CD4-positive, alpha-beta T cell treated with Interleukin-10 for 1 hour (primary cell): ENCODE results near the gene EIF5.

ENCODE experiments used
- DNase-seq: peaks from one replicate; pipeline ENCODE4 v3.0.0-alpha.2; 2020

Gene EIF5

DNA sequence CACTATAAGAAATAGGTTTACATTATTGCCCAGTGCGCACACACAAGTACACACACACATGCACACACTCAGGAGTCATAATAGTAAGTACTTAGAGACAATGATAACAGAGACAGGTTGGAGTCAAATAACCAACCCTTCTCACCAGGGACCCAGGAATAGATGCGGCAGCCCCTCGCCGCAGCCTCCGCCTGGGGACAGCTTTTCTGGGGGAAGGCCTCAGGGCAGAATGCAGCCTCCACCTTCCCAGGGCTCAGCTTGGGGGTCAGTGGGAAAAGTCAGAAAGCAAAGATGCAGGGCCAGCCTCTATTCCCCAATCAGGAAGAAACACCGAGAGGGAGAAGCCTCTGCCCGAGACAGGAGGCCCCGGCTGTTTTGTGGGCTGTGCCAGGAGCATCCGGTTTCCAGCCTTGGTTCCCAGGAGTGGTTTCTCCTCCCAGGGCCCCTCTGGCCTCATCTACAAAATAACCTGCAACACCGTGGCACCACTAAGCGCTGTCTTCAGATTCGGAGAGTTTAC is 23.4 kb upstream of the EIF5 start:
- DNase-seq = no peak

DNA sequence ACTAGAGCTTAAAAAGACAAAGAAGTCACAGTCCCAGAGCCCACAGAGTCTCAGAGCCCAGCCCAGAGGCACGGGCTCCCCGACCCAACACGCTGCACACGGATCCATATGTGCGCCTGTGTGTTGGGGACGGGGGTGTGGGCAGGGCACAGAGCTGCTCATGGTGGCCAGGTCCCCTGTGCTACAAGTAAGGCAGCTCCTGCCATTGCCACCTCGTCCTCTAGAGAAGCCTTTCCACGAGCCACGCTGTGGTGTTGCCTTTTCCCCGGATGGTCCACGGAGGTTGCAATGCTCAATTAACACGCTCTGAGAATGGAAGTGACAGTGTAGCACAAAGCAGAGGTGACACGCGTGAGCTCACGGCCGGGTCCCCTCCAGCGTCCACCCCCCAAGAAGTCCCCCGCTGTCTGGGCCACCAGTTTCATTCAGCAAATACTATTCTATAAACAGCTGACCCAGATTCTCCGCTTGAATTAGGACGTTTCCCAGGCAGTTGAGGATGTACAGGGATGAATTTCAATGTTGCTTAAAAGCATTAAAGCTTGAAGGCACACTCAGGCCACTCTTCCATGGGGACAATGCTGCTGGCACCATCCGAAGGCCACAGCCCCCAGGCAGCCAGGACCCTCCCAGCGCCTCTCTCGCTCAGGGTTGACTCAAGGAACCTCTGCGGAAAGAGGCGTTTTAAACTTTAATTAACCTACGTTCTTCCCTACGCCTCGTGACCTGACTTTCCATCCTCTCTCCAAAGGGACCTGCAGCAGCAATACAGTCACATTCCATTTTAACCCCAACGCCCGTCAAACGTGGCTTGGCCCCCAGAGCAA is 22.7 kb upstream of the EIF5 start:
- DNase-seq = no peak

DNA sequence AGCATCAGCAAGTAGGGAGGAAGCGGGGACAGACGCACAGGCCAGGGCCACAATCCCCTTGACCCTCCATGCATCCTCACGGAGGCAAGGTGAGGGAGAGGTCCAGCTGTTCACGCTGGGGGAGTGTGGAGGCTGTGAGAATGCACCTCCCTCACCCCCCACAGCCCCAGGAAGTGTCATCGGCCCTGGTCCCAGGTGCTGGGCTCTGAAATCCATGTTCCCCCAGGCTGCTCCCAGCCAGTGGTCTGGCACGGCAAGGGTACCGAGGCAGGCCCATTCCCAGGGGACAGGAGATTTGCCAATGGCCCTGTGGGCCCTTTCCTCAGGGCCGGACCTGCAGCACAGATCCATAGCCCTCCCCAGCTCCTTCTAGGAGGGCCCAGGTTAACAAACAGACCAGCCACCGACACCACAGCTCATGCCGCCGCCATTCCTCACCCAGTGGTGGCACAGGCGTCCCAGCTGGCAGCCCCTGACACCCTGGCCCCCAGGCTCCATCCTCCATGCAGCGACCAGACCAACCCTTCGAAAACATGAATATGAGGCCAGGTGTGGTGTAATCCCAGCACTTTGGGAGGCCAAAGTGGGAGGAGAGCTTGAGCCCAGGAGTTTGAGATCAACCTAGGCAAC is 21.9 kb upstream of the EIF5 start:
- no peak for DNase-seq

DNA sequence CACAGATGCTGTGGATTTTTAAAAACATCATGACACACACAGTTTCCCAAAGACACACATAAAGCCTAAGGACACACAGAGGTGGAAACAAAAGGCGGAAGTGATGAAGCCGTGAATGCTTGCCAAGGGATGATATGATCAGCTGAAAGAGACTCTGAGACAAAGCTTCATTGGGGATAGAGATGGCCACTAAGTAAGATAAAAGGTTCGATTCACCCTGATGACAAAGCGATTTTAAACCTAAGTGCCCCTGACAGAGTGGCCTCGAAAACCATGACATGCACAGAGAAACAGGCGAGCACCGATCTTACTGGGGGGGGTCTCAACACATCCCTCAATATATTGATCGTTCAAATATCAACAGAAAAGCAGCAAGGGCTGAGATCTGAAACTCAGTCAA is 20.3 kb upstream of the EIF5 start:
- DNase-seq = no peak

DNA sequence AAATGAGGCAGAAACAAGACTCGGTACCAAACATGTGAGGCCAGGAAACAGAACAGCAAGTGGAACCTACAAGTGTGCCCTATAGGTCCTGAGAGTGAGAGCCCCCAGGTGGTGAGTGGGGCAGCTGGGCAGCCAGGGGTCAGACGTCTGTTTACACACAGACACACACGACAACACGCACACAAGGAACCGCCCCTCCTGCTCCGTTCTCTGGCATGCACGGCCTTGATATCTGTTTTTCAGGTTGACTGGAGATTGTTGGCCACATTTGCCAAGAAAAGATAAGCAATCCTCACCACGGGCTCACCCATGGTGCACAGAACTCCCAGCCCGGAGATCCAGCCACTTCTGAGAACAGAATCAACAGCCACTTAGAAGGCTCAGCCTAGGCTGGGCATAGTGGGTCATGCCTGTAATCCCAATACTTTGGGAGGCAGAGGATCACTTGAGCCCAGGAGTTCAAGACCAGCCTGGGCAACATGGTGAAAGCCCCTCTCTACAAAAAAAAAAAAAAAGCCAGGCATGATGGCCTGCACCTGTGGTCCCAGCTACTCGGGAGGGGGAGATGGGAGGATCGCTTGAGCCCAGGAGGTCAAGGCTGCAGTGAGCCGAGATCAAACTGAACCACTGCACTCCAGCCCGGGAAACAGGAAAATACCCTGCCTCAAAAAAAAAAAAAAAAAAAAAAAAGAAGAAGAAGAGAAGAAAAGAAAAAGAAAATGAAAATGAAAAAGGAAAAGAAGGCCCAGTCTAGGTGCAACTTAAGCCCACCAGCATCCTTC is 19.4 kb upstream of the EIF5 start:
- no peak for DNase-seq

DNA sequence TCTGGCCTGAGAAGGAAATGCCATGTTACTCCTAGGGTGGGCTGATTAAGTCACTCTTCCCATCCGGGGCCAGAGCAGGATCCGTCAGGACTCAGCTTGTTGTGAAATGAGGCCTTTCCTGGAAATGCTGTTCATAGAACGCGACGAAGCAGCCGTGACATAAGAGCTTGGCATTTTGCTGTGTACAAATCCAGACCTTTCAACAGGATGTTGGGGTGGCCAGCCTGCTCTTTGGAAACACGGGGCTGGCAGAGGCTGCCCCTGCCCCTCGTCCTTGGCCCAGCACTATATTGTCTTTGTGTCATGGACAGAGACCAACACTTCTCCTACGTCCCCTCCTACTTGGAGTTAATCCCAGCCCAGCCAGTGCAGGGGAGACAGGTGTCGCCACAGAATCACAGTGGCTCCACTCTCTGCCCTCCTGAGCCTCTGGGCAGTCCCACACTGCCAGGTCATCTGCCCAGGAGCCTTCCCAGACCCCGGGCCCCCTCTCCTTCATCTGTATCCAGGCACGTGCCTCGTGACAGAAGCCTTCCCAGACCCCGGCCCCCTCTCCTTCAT is 18.6 kb upstream of the EIF5 start:
- no peak for DNase-seq

DNA sequence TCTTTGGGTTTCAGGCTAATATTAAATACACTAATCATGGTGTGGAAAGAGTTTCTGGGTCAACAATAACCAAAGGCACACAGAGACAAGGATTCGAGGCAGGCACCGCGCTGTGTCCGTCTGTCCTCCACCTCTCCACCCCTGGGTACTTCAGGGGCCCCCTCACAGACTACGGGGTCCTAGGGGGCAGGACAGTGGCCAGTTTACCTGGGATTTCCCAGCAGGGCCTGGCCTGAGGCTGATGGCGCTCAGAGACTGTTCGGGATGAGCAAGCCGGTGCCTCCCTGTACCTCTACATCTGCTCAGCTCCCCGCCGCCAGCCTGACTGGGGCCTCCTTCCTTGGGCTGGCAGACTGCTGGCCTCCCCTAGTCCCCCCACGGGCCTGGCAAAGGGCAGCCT is 18.1 kb upstream of the EIF5 start:
- DNase-seq = no peak

DNA sequence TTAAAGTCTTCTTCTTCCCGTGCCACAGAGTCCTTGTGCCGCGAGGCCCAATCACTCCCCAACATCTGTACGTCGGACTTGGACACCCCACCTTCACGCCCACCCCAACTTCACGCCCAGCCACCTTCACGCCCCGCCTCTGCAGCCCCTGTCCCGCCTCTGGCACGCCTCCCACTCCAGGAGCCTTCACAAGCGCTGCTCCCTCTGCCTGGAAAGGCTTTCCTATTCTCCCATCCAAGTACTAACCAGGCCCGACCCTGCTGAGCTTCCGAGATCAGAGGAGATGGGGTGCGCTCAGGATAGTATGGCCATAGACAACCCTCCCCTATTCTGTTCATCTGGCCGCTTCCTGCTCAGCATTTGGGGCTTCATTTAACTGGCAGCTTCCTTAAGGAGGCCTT is 17.3 kb upstream of the EIF5 start:
- no peak for DNase-seq

DNA sequence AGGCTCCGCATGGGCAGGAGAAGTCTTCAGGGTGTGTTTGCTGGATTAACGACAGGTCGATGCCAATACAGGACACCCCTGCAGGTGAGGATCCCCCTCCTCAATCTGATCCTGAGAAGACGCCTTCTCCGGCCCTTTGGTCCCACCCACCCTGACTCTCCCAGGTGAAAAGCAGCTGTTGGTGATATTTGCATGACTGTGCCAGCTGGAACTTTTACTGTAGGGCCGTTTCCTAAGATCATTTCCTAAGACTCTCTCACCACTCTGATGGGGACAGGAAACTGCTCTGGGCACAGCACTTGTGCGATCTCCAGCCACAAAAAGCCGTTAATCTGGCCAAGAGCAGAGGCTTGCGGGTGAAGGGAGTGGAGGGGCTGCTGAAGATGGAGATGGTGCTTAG is 16.8 kb upstream of the EIF5 start:
- no peak for DNase-seq

DNA sequence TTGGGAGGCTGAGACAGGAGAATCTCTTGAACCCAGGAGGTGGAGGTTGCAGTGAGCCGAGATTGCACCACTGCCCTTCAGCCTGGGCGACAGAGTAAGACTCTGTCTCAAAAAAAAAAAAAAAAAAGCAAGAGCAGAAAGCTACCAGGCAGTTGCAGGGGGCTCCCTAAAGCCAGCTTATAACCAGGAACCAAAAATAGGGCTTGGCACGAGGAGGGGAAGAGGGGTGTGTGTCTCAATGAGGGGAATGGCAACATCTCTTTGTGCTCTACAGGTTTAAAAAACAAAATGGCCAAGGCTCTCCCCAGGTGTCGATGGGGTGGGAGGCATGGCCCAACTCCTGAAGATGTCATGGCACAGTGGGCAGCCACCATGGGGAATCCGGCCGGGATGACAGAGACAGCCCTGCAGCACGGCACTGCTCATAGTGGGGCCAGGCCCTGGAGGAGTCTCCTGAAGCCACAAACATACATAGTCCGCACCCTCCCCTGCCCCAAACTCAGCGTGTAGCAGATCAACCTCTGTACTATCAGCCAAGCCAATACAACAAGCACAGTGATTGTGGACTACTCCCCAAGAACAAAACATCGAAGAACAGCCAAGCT is 16.0 kb upstream of the EIF5 start:
- no peak for DNase-seq

DNA sequence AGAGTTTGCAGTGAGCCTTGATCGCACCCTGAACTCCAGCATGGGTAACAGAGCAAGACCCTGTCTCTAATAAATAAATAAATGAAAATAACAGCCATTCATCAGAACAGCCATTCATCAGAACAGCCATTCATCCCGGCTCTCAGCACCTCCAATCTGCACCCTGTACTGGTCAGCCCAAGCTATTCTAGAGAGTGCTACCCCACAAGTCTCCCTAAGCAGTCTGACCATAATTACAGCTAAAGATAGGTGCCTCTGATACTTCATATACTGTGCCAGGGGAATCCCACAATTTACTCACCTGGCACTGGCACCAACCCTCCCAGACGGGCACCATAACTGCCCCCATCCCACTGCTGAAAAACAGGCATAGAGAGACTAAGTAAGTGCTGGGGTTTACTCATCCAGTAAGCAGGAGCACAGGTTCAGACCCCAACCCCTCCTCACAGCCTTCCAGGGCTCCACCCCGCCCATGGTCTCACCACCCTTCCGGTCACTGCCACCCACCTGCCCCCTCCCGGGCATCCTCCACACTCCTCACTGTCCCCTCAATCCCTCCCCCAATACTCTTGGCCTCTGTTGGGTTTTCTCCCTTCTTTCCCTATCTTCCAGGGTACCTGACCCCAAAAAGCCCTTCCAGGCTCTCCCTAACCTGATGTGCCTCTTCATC is 15.2 kb upstream of the EIF5 start:
- no peak for DNase-seq

DNA sequence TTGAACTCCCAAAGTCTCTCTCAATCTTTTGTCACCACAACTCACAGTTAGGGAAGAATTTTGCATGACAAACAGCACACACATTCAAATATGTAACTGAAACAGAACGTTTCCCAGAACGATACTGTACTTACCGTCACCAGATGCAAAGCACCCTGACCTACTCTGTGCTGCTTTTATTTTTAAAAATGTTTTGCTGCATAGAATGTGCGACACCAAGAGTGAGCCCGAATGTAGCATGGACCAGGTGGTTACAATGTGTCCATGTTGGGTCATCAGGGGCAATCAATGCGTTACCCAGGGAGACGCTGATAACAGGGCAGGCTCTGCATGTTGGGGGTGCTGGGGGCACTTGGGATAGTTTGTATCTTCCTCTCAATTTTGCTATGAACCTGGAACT is 14.6 kb upstream of the EIF5 start:
- DNase-seq = no peak

DNA sequence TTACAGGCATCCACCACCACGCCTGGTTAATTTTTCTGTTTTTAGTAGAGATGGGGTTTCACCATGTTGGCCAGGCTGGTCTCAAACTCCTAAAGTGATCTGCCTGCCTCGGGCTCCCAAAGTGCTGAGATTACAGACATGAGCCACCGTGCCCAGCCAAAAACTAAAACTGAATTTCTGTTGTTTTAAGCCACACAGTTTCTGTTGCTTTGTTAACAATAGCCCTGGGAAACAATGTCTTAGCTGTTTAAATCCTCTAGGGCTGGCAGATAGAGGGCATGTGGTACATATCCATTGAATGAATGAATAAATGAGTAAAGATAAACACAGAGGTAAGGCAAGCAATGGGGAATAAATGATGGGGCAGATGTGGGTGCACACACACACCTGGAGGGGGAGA is 8.0 kb upstream of the EIF5 start:
- DNase-seq = no peak

DNA sequence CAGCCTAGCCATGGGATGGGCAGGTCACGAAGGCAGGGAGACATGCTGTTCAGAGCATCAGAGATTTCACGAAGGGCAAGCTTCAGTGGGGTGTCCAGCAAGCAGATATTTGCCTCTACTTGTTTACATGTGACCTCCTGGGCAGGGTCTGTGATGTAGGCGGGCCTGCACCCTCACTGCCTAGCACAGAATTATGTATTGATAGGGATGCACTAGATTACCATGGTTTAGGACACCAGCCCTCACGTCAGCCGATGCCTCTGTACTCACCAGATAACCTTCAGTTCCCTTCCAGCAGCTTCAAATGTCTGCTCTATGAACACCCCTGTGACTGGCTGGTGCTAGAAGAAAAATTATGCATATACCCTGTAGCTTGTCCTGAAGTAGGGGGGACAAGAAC is 5.1 kb upstream of the EIF5 start:
- DNase-seq = no peak

DNA sequence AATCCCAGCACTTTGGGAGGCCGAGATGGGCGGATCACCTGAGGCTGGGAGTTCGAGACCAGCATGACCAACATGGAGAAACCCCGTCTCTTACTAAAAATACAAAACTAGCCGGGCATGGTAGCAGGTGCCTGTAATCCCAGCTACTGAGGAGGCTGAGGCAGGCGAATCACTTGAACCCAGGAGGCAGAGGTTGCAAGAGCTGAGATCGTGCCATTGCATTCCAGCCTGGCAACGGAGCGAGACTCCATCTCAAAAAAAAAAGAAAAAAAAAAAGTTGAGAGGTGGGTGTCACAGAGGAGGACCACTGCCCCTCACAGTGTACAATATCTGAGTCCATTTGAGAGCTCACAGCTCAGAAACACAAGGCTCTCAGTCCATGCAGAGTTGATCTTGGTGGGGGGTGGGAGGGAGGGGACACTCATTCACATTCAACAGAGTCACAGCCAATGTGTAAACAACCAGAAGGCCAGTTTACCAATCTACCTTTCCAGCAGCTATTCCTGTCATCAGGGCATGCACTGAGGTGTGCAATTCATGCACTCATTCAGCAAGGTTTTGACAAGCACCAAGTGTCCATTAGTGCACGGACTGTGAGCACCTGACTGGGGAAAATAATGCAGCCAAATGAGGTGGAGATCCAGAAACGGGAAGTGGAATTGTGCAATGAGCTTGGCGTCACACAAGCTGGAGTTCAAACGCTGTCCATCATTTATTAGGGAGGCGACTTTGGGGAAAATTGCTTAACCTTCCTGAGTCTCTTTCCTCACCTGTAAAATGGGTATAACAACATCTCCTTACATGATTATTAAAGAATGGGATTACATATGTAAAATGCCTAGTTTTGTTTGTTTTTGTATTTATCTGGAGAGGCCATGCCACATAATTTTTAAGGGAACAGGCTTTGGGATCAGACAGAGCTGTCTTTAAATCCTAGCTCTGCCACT is 4.4 kb upstream of the EIF5 start:
- no peak for DNase-seq

DNA sequence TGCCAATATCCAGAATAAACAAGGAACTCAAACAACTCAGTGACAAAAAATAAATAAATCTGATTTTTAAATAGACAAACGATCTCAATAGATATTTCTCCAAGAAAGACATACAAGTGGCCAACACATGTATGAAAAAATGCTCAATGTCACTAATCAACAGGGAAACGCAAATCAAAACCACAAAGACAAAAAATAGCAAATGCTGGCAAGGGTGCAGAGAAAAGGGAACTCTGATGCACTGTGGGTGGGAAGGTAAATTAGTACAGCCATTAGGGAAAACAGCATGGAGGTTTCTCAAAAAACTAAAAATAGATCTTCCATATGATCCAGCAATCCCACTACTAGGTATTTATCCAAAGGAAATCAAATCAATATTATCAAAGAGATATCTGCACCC is 3.5 kb upstream of the EIF5 start:
- DNase-seq = no peak

DNA sequence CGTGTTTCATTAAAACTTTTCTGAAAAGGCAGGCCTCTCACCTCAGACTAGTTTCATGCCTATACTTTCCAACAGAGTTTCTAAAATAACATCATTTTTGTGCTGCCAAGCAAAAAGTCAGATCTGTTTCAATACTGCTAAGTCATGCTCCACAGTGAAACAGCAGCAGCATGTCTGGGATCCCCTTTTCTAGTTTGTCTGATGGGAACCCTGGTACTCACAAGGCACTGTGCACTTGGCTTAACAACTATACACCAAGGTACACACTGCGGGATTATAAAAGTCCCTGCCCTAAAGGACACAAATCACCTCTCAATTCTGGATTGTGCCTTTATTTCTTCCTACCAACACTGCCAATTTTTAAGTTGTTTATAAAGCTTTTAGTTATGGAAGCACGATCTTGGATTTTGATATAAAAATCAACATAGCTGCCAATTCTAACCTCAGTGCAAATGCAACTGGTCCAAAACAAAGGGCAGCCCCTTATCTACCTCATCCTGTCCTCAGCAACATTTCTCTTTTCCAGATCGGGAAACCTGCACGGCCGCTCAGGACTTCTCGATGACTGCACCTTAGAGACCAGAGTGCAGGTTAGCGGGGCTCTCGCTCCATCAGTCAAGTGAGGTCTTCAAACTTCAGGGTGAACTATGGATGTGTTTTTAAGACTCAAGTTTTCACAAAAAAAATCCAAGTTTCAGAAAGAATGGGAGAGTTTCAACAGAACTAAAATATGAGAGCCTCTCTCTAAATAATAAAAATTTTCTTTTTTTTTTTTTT is 1.7 kb upstream of the EIF5 start:
- DNase-seq = no peak

DNA sequence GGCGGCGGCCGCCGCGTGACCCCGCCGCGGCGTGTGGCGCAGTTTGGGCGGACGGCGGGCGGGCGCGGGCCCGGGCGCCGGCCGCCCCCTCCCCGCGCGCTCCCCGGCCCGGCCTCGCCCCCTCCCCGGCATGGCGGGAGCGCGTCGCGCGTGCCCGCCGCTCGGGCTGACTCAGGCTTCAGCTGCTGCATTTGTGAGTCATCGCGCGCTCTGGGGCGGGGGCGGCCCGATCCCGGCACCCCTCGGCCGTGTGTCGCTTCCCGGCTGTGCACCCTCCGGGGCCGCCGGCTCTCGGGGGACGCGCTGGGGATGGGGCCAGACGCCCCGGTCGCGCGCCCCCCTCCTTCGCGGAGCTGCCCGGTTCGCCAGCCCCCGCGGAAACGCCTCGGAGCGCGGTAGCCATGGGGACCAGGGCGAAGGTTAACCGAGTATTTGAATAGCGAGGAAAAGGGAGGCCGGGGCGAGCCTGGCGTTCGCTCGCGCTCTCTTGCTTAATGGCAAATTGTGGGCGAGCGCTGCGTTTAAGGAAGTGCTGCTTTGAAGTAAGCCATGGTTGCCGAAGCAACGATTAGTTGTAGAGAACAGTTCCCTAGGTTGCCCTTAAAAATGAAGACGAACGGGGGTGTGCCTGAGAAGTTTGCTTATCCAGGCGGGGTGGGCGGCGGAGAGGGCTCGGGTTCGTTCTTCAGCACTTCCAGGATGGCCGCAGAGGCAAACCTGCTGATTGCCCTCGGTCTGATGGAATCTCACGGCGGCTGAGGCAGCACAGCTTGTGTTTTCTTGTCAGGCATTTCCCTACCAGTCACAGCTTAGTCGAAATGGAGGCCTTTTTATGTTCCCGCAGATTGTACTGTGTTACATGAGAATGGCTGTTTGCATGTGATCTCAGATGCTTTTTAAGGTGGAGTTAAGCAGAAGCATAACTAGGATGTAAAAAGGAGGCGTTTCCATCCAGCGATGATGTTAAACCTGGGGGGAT is 896 bp downstream of the EIF5 start:
- peak; percentile 65 for DNase-seq

DNA sequence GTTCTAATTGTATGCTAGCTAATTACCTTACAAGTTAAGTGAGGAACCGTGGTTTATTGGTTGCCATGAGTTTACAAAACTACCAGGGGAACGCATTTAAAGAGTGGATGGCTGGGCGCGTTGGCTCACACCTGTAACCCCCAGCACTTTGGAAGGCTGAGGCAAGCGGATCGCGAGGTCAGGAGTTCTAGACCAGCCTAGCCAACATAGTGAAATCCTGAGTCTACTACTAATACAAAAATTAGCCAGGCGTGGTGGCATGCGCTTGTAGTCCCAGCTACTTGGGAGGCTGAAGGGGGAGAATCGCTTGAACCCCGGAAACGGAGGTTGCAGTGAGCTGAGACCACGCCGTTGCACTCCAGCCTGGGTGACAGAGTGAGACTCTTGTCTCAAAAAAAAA is 2.2 kb downstream of the EIF5 start:
- no peak for DNase-seq
